Measurements from ENCODE around the gene TAF10.
A peak's percentile ranks its signal among the peaks of the same experiment; 100 is the strongest.

Gene TAF10

GRCh38 chr11:6612213-6613041 is at the start of gene TAF10:
Gene TAF10 (minus strand): TSS chr11:6612216. CDS start chr11:6612189, 27 bp downstream.
- POLR2A ChIA-PET = interaction anchor here (0.6 to 5.2 kb wide), 17 partner anchors 9 to 233 kb away, joined by 3 to 39 read pairs (median 3); partner anchors contain the start of genes ILK, MRPL17, RRP8 and TIMM10B
- TF ChIP-seq L3MBTL2 (conservative IDR thresholded peaks at IDR 0.05) (peak; percentile 86), ELF4 (IDR thresholded peaks at IDR 0.05) (peak; percentile 53; the same call in 1 of the 2 replicates), ZNF384 (IDR thresholded peaks at IDR 0.05) (no peak), ARNT (IDR thresholded peaks at IDR 0.05) (no peak)
- DNase-seq (ENCODE audit: extremely low spot score) = peak; percentile 90
- CTCF ChIA-PET = interaction anchor here (1.2 to 1.4 kb wide), 2 partner anchors 55 to 233 kb away, joined by 4 to 5 read pairs; no protein-coding TSS in a partner anchor

- TF ChIP-seq L3MBTL2 (conservative IDR thresholded peaks at IDR 0.05) (no peak), FOXM1 (IDR thresholded peaks at IDR 0.05; ENCODE audit: borderline replicate concordance) (no peak), SP1 (IDR thresholded peaks at IDR 0.05) (no peak), LEF1 (IDR thresholded peaks at IDR 0.05; ENCODE audit: borderline replicate concordance) (no peak), ARNT (IDR thresholded peaks at IDR 0.05) (no peak), CTBP1 (IDR thresholded peaks at IDR 0.05; ENCODE audit: borderline replicate concordance) (no peak), ZNF384 (IDR thresholded peaks at IDR 0.05) (no peak), HDGF (IDR thresholded peaks at IDR 0.05; ENCODE audit: borderline replicate concordance) (no peak), FOXA1 (IDR thresholded peaks at IDR 0.05) (no peak), NFRKB (IDR thresholded peaks at IDR 0.05) (no peak)
- no peak for DNase-seq (ENCODE audit: extremely low spot score)
- CTCF ChIA-PET = no interaction called here
- POLR2A ChIA-PET = no interaction called here
Measured at GRCh38 chr11:6660712-6661111, 48.7 kb upstream of the TAF10 start.

- ChIA-PET CTCF (no interaction called here), POLR2A (no interaction called here)
- no peak for DNase-seq (ENCODE audit: extremely low spot score)
- TF ChIP-seq FOXM1 (IDR thresholded peaks at IDR 0.05; ENCODE audit: borderline replicate concordance) (no peak), SP1 (IDR thresholded peaks at IDR 0.05) (no peak), SUZ12 (IDR thresholded peaks at IDR 0.05) (no peak)
Measured at GRCh38 chr11:6658647-6659046, 46.6 kb upstream of the TAF10 start.

GRCh38 chr11:6657346-6657745 is 45.3 kb upstream of the TAF10 start:
- TF ChIP-seq FOXK2 (IDR thresholded peaks at IDR 0.05) = no peak
- TF ChIP-seq FOXA1 (IDR thresholded peaks at IDR 0.05) = no peak
- TF ChIP-seq SP1 (IDR thresholded peaks at IDR 0.05) = no peak
- no peak for TF ChIP-seq CTBP1 (IDR thresholded peaks at IDR 0.05; ENCODE audit: borderline replicate concordance)
- TF ChIP-seq ZNF384 (IDR thresholded peaks at IDR 0.05) = no peak
- TF ChIP-seq SUZ12 (IDR thresholded peaks at IDR 0.05) = no peak
- no peak for TF ChIP-seq HDGF (IDR thresholded peaks at IDR 0.05; ENCODE audit: borderline replicate concordance)
- TF ChIP-seq LEF1 (IDR thresholded peaks at IDR 0.05; ENCODE audit: borderline replicate concordance) = no peak
- no peak for TF ChIP-seq BHLHE40 (IDR thresholded peaks at IDR 0.05; ENCODE audit: borderline replicate concordance)
- no peak for TF ChIP-seq ARNT (IDR thresholded peaks at IDR 0.05)
- TF ChIP-seq PKNOX1 (IDR thresholded peaks at IDR 0.05) = no peak
- no peak for TF ChIP-seq NFRKB (IDR thresholded peaks at IDR 0.05)
- CTCF ChIA-PET = interaction anchor here (1.2 kb wide), 1 partner anchor 10 kb away, joined by 5 read pairs; no protein-coding TSS in a partner anchor
- DNase-seq (ENCODE audit: extremely low spot score) = no peak
- POLR2A ChIA-PET = no interaction called here

GRCh38 chr11:6656936-6657335 is 44.9 kb upstream of the TAF10 start:
- no peak for DNase-seq (ENCODE audit: extremely low spot score)
- POLR2A ChIA-PET = no interaction called here
- TF ChIP-seq NFRKB (IDR thresholded peaks at IDR 0.05) (no peak), L3MBTL2 (conservative IDR thresholded peaks at IDR 0.05) (no peak), ELF4 (IDR thresholded peaks at IDR 0.05) (no peak), SP1 (IDR thresholded peaks at IDR 0.05) (no peak), LEF1 (IDR thresholded peaks at IDR 0.05; ENCODE audit: borderline replicate concordance) (no peak), ZNF384 (IDR thresholded peaks at IDR 0.05) (no peak), TARDBP (IDR thresholded peaks at IDR 0.05) (no peak)
- CTCF ChIA-PET = interaction anchor here (1.2 kb wide), 1 partner anchor 11 kb away, joined by 5 read pairs; no protein-coding TSS in a partner anchor

- ChIA-PET POLR2A (no interaction called here), CTCF (interaction anchor here (1.2 kb wide), 1 partner anchor 11 kb away, joined by 5 read pairs; no protein-coding TSS in a partner anchor)
- DNase-seq (ENCODE audit: extremely low spot score) = no peak
- TF ChIP-seq FOXM1 (IDR thresholded peaks at IDR 0.05; ENCODE audit: borderline replicate concordance) (no peak), ZNF384 (IDR thresholded peaks at IDR 0.05) (no peak), FOXK2 (IDR thresholded peaks at IDR 0.05) (no peak), ARNT (IDR thresholded peaks at IDR 0.05) (no peak), ELF4 (IDR thresholded peaks at IDR 0.05) (no peak)
Measured at GRCh38 chr11:6656584-6656915, 44.5 kb upstream of the TAF10 start.

- CTCF ChIA-PET = interaction anchor here (1.2 kb wide), 1 partner anchor 12 kb away, joined by 5 read pairs; no protein-coding TSS in a partner anchor
- DNase-seq (ENCODE audit: extremely low spot score) = peak; percentile 35
- POLR2A ChIA-PET = no interaction called here
- TF ChIP-seq L3MBTL2 (conservative IDR thresholded peaks at IDR 0.05) = no peak
- TF ChIP-seq LEF1 (IDR thresholded peaks at IDR 0.05; ENCODE audit: borderline replicate concordance) = no peak
Measured at GRCh38 chr11:6655790-6656583, 44.0 kb upstream of the TAF10 start, which contains the start of gene DCHS1. Gene DCHS1 (minus strand): TSS chr11:6655809. CDS start chr11:6641613, 14,196 bp downstream.

Data from HEK293T (cell line).